GM15510 (cell line): ENCODE data around the gene CNTD1.

Experiments
- POLR2A ChIP-seq: IDR thresholded peaks from 3 replicates; pipeline ENCODE4 v1.6.1; 2011; ENCODE audit warnings: borderline replicate concordance; ENCODE audit not compliant: insufficient read length; ENCODE audit errors: extremely low read depth

Gene CNTD1

GRCh38 chr17:42845918-42846593 is 47.4 kb downstream of the CNTD1 start:
- TF ChIP-seq POLR2A = no peak

- no peak for TF ChIP-seq POLR2A
These were observed 48.1 kb downstream of the CNTD1 start for GRCh38 chr17:42846594-42847280.

- TF ChIP-seq POLR2A = no peak
These were observed 49.4 kb downstream of the CNTD1 start for GRCh38 chr17:42848093-42848492.

GRCh38 chr17:42849031-42849430 is 50.4 kb downstream of the CNTD1 start:
- TF ChIP-seq POLR2A = no peak

- no peak for TF ChIP-seq POLR2A
These were observed 51.0 kb downstream of the CNTD1 start for GRCh38 chr17:42849451-42850181.

- TF ChIP-seq POLR2A = no peak
These were observed 52.3 kb downstream of the CNTD1 start, which contains the start of gene AOC3 for GRCh38 chr17:42850954-42851353. Gene AOC3, plus strand, starts transcription at chr17:42851199. Its CDS starts 145 bp downstream, at chr17:42851344.

DNA sequence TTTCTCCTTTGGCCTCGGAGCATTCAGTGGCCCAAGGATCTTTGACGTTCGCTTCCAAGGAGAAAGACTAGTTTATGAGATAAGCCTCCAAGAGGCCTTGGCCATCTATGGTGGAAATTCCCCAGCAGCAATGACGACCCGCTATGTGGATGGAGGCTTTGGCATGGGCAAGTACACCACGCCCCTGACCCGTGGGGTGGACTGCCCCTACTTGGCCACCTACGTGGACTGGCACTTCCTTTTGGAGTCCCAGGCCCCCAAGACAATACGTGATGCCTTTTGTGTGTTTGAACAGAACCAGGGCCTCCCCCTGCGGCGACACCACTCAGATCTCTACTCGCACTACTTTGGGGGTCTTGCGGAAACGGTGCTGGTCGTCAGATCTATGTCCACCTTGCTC is 53.7 kb downstream of the CNTD1 start:
- TF ChIP-seq POLR2A = no peak

DNA sequence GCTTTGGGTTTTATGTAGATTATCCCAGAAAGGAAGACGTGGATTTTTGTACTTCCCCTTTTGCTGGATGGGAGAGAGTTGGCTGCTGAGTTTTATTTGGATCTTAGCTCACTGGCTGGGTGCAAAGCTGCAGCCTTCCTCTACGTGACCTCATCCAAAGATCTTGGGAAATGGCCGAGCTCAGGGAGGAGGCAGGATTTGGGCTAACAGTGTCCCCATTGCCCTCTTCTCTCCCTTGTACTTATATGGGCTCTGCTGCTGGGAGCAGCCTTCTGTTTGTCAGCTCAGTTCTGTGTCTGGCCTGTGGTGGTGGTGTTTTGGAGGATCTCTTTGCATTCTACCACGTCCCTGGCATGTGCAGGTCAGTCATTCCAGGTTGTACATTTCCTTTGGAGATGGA is 54.3 kb downstream of the CNTD1 start:
- no peak for TF ChIP-seq POLR2A

DNA sequence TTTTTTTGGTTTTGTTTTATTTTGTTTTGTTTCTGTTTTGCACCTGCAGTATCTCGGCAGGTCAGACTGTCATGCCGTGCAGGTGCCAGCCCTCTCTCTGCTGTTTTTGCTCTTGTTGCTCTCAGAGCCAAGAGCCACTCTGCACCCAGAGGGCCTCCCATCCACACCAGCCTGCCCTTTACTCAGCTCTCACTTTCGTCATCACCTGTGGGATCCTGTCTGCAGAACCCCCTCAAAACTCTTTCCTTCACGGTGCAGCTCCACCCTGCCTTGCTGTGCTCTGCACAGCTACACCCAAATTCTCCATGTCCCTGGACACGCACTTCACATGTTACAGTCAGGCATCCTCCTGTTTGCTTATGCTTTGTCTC is 54.9 kb downstream of the CNTD1 start:
- no peak for TF ChIP-seq POLR2A

DNA sequence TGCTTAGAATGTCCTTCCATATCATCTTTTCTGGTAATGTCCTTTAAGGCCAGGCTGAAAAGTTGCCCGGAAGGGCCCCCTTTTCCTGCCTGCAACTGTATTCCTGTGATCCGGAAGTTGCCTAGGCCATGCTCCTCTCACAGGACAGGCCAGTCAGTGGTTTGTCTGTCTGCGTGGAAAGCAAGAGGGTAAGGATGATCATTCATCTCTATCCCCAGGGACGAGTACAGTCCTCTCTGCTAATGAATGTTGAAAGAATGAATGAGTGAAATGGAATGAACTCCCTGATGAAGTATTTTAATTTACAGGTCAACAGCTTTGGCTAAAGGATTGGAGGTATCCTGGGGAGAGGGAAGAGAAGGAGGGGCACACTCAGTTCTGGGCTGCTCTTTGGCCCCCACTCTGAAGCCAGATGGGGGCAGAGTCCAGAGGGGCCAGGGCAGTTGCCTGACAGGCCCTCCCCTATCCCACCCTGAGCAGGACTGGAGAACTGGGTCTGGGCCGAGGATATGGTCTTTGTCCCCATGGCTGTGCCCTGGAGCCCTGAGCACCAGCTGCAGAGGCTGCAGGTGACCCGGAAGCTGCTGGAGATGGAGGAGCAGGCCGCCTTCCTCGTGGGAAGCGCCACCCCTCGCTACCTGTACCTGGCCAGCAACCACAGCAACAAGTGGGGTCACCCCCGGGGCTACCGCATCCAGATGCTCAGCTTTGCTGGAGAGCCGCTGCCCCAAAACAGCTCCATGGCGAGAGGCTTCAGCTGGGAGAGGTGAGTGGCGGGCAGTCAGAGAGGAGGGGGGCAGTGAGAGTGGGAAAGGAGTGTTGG is 55.5 kb downstream of the CNTD1 start:
- no peak for TF ChIP-seq POLR2A

DNA sequence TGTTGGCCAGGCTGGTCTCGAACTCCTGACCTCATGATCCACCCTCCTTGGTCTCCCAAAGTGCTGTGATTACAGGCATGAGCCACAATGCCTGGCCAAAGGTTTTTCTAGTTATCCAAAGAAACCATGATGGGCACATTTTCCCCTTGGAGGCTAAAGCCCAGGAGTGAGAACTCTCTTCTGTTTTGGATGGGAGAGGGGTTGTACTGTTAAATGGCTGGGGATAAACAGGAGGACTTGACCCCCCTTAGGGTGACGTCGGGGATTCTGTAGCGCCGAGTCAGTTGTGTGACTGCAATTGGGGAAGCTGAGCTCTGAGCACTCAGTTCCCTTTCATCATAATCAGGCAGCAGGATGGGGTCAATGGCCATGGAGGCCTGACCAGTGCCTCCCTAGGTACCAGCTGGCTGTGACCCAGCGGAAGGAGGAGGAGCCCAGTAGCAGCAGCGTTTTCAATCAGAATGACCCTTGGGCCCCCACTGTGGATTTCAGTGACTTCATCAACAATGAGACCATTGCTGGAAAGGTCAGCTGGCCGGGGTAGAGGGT is 56.5 kb downstream of the CNTD1 start:
- no peak for TF ChIP-seq POLR2A

- TF ChIP-seq POLR2A = no peak
These were observed 58.7 kb downstream of the CNTD1 start for GRCh38 chr17:42857389-42857788.
